Right lung (tissue), 5 donors: ENCODE measurements around the gene GARIN3. TPM values are rescaled to one million over a fixed set of nuclear protein-coding genes. Genes with fewer than 3 reads are reported as not detected.
A peak's percentile ranks its signal among the peaks of the same experiment; 100 is the strongest.
"Not testable (repeated sequence)": the region's sequence is repeated elsewhere in the genome, so short reads cannot be mapped to it uniquely, and the experiment has no call there.

Experiments used
- DNase-seq, 2 donors: peaks; one replicate each; pipeline ENCODE4 v3.0.0-alpha.2; 2013
- polyA plus RNA-seq, 5 donors: library from polyadenylated mRNA; unstranded; fragments of 120-200 nt; gene quantifications; one replicate each; pipeline versions ENCODE4 v1.2.1 to v1.2.3, GENCODE V29; 2013; ENCODE audit warnings: inconsistent platforms in 1 of 5, low replicate concordance in 1 of 5; ENCODE audit not compliant: insufficient read length in 5 of 5, insufficient read depth in 1 of 5

The GARIN3 gene
- polyA plus RNA-seq, 5 donors = not detected

DNA sequence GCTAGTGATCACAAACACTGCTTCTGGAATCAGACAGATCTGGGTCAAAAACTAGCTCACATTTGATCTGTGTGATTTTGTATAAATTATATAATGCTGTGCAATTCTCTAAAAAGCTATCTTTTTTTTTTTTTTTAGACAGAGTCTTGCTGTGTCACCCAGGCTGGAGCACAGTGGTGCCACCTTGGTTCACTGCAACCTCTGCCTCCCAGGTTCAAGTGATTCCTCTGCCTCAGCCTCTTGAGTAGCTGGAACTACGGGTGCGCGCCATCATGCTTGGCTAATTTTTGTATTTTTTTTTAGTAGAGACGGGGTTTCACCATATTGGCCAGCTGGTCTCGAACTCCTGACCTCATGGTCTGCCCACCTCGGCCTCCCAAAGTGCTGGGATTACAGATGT is 19.1 kb upstream of the GARIN3 start:
- DNase-seq = not testable (repeated sequence)

DNA sequence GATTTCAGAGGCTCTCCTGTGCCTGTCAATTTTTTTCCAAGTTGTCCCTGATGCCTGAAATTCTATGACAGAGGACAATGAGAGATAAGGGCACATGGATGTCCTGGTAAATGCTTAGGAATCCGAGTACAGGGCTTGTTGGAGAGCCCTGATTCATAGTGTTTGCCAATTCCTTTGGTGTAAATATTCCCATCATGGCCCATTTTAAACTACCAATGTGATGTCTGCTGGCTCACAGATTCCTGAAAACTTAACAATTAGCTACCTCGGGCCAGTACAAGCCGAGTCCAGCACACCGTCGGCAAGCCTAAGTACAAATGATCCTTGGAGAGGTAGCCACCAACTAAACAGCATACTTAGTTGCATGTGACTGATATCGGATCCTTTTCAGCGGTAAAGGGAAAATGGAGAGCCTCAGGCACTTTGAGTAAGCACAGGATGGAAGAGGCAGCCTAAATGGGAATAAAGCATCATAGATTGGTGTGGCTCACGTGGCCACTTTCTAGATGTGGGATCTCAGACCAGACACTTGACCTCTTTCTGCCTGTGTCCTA is 18.1 kb upstream of the GARIN3 start:
- DNase-seq = no peak

DNA sequence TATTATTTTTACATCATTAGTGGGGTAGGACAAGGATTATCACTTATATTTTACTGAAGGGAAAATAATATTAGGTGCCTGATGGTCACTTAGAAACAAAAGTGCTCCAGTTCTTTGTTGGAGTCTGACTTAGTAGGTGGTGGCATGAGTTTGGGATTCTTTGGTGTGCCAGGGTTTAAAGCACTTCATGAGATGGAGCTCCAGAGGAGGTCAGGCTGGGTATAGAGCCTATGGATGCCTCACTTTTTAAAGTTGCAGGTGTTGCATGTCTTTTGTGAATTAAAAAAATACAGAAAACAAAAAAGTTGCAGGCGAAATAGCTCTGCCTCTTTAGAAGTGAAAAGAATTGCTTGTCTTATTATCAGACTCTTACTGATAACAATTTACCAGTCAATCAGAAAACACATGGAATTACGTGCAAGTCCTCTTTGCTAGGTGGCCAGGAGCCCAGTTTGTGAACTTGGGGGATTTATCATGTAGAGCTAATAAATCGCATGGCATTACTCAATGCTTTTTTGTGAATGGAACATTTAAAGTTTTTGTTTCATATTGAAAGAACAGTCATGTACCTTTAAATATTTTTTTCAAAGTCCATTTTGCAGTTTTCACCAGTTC is 16.2 kb upstream of the GARIN3 start:
- DNase-seq = no peak

DNA sequence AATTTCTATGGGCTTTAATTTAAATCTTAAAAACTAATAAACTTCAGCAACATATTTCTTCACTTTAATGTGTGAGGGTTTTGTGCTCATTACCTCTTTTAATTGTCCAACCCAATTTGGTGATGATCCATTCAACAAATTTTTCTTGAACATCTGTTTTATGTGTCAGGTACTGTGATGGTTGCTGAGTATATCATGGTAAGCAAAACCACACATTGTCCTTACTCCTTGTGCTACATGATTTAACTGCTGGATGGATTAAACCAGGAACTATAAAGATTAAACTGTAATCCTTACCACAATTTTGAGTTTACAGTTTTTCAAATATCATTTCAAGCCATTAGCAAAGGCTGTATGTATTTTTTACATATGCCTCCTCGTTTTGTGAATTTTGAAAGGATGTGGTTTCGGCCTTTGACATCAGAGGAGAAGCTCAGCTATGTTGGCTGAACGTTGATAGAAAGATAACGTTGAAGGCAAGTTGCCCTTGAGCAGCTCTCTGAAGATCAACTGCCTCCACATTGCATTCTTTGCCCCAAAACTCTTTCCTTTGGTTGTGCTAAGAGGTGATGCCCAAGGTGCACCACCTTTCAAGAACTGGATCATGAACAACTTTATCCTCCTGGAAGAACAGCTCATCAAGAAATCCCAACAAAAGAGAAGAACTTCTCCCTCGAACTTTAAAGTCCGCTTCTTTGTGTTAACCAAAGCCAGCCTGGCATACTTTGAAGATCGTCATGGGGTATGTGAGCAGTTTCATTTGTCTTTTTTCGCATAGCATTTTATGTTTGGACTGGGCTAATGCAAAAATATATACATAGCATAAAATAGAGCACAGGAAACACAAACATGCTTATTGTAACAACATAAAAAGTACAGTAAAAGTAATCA is 14.6 kb upstream of the GARIN3 start, which contains the start of gene ITK:
Gene ITK (plus strand): TSS at position 467 of the 891 bp plus-strand sequence. CDS start 138 bp downstream, at position 605.
- DNase-seq = no peak

DNA sequence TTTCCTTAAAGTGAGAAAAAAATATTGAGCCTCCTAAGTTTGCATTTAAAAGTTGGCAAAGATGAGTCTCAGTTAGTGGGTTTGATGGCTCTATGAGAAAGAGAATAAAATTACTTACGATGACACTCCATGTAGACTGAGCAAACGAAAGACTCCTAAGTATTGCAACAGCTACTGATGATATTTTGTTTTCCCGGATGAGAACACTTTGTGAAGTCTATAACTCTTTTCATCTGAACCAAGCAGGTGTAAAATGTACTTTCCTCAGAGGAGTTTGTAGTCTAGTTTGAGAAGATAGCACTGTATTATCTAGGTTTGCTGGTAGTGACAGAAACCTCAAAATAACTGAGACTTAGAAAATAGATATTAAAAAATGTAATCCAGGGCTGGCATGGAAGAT is 12.9 kb upstream of the GARIN3 start:
- no peak for DNase-seq

DNA sequence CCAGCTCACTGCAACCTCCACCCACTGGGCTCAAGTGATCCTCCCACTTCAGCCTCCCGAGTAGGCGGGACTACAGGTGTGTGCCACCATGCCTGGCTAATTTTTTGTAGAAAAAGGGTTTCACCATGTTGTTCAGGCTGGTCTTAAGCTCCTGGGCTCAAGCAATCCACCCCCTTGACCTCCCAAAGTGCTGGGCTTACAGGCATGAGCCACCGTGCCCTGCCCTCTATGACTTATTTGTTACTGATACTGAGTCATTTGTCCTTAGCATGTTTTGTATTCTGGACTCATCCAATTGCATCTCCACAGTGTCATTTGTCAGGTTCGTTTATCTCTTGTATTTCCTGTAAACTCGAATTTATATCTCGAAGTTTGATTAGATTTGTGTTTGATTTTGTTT is 11.9 kb upstream of the GARIN3 start:
- DNase-seq = no peak

DNA sequence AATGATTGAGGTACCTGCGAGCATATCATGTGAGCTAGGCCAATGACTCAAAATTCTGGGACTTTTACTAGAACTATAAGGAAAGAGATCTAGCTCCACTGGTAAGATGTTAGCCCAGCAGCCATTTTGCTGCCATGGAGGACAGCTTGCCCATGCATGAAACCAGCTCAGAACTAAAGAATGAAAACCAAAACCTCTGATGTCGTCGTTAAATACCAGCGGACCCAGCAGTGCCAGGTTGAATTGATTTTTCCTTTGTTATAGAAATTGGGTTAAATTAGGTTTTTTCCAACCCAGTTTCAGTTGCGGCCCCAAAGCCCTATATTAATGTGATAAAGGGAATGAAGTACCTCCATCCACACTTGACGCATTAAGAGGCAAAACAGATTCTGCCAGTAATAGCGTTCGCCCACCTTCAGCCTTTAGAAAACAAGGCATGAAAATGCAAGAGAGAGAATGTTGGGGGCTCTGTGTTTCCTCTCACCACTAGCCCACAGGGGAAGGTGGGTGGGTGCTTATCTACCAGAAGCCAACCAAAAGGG is 9.1 kb upstream of the GARIN3 start:
- no peak for DNase-seq

DNA sequence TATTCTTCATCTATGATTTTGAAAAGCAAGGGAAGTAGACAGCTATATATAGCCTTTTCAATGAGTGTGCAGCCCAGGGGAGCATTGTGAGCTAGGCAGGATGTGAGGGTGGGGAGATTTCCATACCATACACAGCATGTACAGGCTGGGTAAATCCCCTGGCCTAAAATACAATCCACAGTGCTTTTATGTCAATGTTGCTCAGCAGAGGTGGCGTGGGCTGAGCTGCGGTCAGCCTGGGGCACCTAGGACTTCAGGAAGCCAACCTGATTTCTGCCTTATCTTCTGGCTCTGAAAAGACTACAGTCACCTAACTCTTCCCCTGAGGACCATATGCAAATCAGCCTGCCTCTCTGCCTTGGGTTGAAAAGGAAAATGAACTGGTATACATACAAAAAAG is 6.3 kb upstream of the GARIN3 start:
- no peak for DNase-seq

DNA sequence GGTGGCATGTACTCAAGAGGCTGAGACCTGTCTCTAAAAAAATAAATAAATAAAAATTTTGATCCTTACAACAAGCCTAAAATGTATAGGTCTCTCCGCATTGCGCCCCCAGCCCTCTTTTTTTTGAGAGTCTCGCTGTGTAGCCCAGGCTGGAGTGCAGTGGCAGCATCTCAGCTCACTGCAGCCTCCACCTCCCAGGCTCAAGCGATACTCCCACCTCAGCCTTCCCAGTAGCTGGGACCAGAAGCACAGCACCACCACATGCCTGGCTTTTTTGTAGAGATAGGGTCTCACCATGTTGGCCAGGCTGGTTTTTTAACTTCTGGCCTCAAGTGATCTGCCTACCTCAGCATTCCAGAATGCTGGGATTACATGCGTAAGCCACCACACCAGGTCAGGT is 2.2 kb upstream of the GARIN3 start:
- no peak for DNase-seq

DNA sequence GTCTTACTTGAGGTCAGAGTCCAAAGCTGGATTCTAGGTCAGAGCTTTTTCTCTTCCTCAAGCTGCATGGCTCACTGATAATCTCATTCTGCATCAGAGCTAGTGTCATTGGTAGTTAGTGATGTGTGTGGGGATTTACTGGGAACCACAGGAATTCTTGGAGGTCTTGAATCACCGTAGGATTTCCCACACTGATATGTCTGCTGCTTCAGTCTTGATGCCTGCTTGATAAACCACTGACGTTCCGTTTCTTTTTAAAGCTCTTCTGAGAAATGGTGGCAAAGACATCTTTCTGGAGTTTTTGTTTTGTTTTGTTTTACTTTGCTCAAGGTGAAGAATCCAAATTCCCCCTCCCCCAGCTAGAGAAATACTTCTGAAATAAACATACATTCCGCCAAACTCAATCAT is 1.2 kb upstream of the GARIN3 start:
- no peak for DNase-seq

DNA sequence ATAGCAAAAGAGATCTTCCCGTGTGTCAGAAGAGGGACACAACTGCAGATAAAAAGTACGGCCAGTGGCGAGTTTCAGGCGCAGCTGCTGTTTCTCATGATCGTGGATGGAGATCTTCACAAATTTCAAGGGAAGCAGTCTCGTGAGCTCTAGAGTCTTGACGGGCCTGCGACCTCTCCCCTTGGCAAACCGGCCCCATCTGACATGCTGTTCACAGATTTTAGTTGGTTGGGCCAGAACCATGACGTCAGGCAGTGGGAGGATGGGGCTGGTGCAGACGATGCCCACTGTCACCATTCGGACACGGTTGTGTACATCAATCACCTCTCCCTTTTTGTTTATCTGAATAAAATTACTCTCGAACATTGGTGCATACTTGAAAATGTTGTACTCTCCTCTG is 396 bp downstream of the GARIN3 start:
- no peak for DNase-seq

DNA sequence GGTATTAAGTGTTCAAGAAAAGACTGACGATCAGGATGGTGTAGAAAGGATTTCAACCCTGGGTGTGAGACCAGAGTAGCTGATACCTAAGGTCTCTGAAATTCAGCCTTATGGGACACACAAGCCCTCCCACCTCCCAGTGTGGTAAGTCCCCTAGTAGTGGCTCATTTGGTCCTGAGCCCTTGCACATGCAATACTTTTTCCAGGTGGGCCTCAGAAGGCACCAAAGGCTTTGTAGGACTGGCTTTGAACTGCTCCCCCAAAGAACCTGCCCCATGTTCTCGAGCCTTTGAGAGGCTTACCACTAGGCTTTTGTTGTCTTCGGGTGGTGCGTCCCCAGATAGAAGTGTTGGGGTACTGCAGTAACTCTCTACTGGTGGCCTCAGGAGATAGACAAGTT is 803 bp downstream of the GARIN3 start:
- DNase-seq = no peak

DNA sequence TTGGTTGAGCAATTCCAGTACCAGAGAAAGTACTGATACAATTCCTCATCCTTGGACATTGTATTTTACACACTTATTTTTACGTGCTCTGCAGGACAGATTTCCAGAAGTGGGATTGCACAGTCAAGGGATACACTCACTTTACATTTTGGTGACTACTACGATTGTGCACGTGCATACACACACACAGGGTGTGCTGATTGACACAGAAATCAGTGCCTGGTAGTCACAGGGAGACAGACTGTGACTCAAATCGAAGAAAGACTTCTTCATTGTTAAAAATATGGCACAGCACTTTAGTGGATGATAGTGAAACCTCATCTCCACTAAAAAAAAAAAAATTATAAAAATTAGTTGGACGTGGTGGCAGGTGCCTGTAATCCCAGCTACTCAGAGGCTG is 1.5 kb downstream of the GARIN3 start:
- DNase-seq = no peak

DNA sequence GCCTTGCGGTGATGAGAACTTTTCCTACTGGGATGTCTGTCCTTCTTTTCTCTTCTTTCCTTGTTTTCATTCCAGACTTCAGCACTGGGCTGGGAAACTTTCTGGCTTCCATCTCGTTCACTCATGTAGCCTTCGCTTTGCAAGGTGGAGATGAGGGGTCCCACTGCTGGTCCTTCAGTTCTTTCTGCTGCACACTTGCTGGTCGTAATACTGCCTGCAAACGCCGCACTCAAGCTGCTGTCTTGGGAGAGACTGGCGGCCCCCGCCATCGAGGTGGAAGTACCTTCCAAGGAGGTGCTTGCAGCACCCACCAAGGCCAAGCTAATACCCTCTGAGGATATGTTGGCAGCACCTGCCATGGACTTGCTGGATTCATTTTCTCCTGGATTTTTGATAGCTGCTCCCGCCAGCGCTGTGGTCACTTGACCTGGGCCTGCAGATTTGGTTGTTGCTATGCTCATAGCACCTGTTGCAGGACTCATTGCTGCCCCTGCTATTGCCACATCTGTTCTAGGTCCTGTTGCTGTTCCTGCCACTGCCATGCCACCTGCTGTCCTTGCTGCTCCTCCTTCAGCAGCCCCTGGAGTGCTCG is 3.0 kb downstream of the GARIN3 start:
- DNase-seq = no peak

DNA sequence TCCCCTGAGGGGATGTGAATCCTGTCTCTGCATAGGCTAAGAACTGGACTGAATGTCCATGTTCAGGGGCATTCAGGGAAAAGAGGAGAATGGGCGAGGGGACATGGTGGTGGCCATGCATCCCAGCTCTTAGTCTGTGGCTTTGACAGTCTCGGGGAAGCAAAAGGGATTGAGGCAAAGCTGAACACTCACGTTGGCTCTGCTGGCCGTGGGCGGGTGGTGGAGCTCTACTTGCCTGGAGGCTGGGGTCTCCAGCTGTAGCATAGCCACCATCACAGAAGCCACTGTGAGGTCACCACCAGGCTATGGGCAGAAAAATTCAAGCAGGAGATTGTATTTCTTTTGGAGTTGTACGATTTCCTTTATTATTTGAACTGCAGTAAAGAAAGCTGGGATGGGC is 4.1 kb downstream of the GARIN3 start:
- DNase-seq = no peak

DNA sequence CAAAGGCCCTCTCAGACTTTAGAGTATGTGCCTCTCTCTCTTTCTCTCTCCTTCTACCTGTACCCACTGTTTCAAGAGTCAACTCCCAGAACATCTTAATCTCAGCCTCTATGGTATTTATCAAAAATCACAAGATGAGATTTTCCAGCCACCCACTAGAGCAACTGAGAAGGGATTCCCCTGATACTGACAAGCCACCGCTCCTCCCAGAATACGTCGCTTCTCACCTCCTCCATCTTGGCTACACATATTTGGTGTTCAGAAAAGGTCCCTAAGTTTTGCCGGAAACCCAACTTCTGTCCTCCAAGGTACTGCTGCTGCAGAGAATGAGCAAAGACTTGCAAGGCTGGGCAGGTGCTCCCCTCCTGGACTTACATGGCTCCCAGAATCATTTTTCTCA is 6.1 kb downstream of the GARIN3 start:
- no peak for DNase-seq

DNA sequence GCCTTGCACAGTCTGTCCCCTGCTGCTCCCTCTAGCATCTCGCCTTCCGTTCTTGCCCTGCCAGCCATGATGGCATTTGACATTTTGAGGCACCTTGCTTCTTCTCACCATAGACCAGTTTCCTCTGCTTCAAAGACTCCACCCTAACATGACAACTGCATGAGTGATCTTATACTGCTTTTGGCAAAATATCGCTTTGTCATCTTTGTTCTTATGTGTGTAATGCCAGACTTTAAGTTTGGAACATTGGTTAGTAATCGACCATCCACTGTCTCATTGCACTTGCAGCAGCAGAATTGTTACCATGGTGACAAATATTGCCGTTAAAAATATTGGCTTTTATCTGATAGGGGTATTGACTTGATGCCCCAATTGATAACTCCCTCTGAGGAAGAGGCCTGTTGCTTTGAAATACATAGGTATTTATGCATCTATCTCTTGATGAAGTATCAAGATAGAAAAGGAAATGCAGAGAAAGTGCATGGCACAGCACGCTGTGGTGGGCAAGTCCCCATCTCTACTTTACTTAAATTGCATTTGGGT is 6.8 kb downstream of the GARIN3 start:
- DNase-seq = no peak

DNA sequence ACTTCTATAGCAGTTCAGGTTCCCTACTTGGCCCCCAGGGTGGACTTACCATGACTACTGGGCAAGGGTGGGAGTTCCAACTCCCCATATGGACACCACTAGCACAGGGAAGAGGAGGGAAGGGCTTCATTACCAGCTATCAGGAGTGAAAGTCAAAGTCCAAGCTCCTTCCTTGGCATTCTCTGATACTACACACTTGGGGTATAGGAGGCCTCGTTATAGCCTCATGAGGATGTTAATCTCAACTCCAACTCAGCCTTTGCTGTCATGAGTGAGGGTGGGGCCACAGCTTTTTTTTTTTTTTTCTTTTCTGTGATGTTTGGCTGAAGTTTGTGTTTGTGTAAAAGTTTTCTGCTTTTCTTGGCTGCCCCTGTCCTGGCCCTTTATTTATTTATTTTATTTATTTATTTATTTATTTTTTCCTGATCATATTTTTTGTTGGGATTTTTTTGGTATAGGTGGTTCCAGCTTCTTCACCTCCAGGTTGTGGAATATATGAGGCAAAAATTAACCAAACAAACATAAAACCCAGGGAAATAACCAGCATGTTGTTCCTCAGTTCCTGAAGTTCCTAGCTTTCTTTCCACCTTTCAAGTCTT is 8.7 kb downstream of the GARIN3 start:
- no peak for DNase-seq

DNA sequence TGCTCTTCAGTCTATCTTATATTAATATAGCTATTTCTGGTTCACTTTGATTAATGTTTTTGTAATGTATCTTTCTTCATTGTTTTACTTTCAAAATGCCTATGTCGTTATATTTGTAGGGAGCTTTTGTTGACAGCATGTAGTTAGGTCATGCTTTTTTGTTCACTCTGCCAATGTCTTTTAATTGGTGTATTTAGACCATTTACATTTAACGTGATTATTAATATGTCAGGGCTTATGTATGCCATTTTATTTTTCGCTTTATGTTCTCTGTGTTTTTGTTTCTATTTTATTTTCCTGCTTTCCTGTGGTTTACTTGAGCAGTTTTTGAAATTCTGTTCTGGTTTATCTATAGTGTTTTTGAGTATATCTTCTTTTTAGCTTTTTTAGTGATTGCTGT is 10.8 kb downstream of the GARIN3 start:
- DNase-seq = no peak

DNA sequence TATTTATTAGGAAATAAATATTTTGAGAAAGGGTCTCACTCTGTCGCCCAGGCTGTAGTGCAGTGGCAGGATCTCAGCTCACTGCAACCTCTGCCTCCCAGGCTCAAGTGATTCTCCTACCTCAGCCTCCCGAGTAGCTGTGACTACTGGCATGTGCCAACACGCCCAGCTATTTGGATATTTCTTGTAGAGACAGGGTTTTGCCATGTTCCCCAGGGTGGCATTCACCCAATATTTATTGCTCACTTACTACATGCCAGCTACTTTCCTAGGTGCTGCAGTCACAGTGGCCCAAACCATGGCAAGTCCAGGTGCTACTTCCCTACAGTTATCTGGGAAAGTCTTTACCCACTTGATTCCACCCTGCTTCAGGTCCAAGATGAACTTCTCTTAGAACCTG is 15.1 kb downstream of the GARIN3 start:
- no peak for DNase-seq

DNA sequence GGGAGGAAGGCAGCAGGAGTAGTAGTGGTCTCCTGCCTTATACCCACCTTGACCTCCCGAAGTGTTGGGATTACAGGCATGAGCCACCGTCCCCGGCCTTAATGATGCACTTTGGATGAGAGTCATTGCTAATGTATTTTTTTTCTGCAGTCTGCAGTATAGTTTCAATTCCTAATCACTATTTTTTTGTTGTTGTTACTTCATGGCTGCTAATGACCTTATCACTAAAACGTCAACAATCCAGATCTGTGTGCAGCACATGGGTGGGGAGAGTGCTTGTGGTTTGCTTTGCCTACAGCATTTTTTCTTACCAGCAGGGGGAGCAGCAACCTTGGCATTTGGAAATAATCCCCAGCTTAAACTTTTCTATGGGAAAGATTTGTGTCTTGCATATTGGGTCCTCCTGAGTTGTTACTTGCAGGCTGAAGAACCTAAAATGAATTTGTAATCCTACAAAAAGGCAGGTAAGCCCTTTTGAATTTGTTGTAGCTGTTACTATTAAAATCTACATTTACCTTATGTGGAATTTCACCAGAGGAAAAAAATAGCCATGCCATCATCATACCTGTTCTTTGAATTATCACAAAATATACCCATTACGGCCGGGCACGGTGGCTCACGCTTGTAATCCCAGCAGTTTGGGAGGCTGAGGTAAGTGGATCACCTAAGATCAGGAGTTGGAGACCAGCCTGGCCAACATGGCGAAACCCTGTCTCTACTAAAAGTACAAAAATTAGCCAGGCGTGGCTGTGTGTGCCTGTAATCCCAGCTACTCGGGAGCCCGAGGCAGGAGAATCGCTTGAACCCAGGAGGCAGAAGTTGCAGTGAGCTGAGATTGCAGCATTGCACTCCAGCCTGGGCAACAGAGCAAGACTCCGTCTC is 17.1 kb downstream of the GARIN3 start:
- peak; percentile 38 to 59 for DNase-seq
